AG04450 (cell line): ENCODE results near the gene HLA-DOA. TPM values are rescaled to one million over a fixed set of nuclear protein-coding genes. Genes with fewer than 3 reads are reported as not detected.

Experiments
- CTCF ChIA-PET: fragments of 300-600, 350-600 bp; formaldehyde crosslinking; extraction: SDS; loops from one replicate; lab custom pipeline; 2022; ENCODE audit warnings: antibody characterized with exemption, inconsistent platforms; lab: Charles Lee
- POLR2A ChIA-PET: fragments of 350-600 bp; formaldehyde crosslinking; extraction: SDS; loops from one replicate; lab custom pipeline; 2021; ENCODE audit warnings: antibody characterized with exemption, inconsistent platforms; lab: Yijun Ruan, JAX
- DNase-seq: peaks from one replicate; pipeline ENCODE4 v3.0.0-alpha.2; 2011; ENCODE audit warnings: low read depth, low spot score
- H3K27ac ChIP-seq: one replicate; pipeline ENCODE4 v1.5.1; 2012; ENCODE audit warnings: low read depth, low read length, control low read depth
- H3K27me3 ChIP-seq: one replicate; pipeline ENCODE4 v1.6.0; 2012; ENCODE audit warnings: low read length; ENCODE audit not compliant: control insufficient read depth, insufficient read depth
- H3K4me3 ChIP-seq: 2 replicates; pipeline ENCODE4 v1.5.1; 2011; ENCODE audit warnings: mild to moderate bottlenecking, low read depth, low read length, control low read depth
- H3K9me3 ChIP-seq: 2 replicates; pipeline ENCODE4 v1.5.1; 2012; ENCODE audit warnings: low read length; ENCODE audit not compliant: control insufficient read depth, insufficient read depth
- CTCF ChIP-seq: IDR thresholded peaks from 2 replicates; pipeline ENCODE4 v1.5.1; 2011; ENCODE audit warnings: low read depth, low read length, control low read depth, inconsistent platforms
- polyA plus RNA-seq: library from polyadenylated mRNA; depleted of rRNA; stranded (reverse); fragments of >200 nt; gene quantifications from 2 replicates; pipeline ENCODE4 v1.2.3, GENCODE V29; 2011

Gene HLA-DOA
- polyA plus RNA-seq, 1 experiment: not detected

DNA sequence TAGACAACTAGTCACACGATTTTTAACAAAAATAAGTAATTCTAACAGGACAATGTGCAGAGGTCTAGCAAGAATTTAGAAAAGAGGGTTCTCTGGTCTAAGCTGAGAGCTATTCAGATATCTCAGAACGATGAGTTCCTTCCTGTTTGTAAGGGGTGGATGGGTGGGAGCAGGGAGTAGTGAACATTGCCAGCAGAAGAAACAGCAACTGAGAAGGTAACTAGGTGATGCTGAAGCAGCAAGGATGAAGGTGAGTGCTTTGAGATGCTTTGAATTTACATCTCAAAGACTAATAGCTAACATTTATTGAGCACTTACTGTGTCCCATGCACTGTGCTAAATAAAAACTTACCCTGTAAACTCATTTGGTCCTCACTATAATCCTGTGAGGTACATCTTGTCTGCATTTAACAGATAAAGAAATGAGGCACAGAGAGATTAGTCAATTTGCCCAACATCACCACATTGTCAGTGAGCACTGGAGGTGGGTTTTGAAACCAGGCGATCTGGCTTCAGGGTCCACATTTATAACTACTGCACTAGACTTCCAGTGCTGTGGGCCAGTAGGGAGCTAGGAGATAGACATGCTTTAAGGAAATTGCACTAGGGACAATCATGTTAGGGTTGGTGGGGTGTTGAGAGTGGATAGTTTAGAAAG lies 25.3 kb downstream of the HLA-DOA start:
- no peak overlapping the region for H3K27ac ChIP-seq
- peaks cover 3% of the 10 kb centered on the region for H3K27me3 ChIP-seq
- H3K4me3 ChIP-seq: no peak overlapping the region
- POLR2A ChIA-PET: interaction anchor here (0.5 to 9.4 kb wide), 5 partner anchors 13 to 259 kb away, joined by 3 to 199 read pairs (median 4); partner anchors contain the start of gene BRD2
- no peak for TF ChIP-seq CTCF
- CTCF ChIA-PET: interaction anchor here (0.6 to 6.9 kb wide), 62 partner anchors 9 to 271 kb away, joined by 3 to 252 read pairs (median 7); partner anchors contain the start of genes HLA-DMA, RING1 and TAP2
- no peaks in the 10 kb centered on the region for H3K9me3 ChIP-seq
- no peak for DNase-seq

DNA sequence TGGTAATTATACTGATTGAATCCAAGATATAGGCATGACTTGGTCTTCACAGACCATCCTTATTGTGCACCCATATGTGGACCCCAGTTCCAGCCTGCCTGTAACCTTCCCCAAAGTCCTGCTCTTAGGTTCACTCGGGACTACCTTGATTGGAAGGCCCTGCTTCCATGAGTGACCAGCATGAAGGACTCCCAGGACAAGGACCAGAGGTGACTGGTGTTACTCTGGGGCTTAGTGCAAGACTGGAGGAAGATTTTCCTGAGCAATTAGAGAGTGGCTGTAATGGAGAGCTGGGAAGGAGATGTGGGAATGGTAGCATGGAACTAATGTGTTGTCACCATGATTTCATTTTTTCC lies 25.9 kb downstream of the HLA-DOA start:
- H3K9me3 ChIP-seq: no peaks in the 10 kb centered on the region
- no peak for DNase-seq
- H3K27ac ChIP-seq: no peak overlapping the region
- POLR2A ChIA-PET: interaction anchor here (0.6 to 9.4 kb wide), 3 partner anchors 13 to 50 kb away, joined by 4 to 199 read pairs (median 5); partner anchors contain the start of genes BRD2 and HLA-DOA
- no peak for TF ChIP-seq CTCF
- H3K4me3 ChIP-seq: no peak overlapping the region
- CTCF ChIA-PET: interaction anchor here (0.9 to 6.9 kb wide), 11 partner anchors 13 to 144 kb away, joined by 5 to 252 read pairs (median 31); partner anchors contain the start of genes HLA-DMA and TAP2
- H3K27me3 ChIP-seq: peaks cover 3% of the 10 kb centered on the region

DNA sequence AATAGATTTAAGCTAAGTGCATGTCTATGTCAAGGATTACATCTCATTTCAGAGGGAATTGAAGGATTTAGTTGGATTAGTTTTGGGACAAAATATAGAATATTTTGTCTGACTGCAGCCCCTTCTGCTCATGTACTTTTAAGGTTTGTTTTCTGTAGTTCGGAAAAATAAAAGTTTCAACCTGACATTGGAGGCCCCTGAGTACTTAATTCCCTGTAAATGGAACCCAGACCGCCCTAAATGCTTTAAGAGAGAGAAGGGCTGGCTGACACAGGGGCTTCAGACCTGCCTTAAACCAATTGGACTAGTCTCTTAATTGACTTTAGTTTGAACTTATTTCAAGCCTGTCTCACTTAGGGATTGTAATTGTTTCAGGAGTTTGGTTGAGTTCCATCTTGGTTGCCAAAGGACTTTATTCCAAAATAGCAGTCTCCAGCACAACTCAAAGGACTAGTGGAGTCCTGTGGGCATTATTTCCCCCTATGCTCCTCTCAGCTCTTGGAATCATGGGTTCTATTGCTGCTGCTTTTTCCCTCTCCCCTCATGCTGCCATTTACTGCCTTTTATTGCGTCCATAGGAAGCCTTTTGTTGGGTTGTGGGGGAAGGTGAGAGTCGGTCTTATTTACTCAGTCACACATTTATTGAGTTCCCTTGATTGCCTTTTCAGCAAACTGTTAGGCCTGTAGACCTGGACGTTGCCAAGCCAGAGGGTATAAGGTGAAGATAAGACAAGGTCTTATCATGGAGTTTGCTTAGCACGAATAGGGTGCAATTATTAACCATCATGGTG lies 26.5 kb downstream of the HLA-DOA start:
- DNase-seq: no peak
- POLR2A ChIA-PET: interaction anchor here (0.6 to 9.4 kb wide), 2 partner anchors 12 to 27 kb away, joined by 4 to 199 read pairs; partner anchors contain the start of genes BRD2 and HLA-DOA
- H3K27ac ChIP-seq: peak overlapping the region; percentile 13
- H3K27me3 ChIP-seq: peaks cover 3% of the 10 kb centered on the region
- CTCF ChIA-PET: interaction anchor here (0.9 to 6.9 kb wide), 13 partner anchors 11 to 144 kb away, joined by 4 to 252 read pairs (median 31); partner anchors contain the start of genes HLA-DMA and TAP2
- H3K9me3 ChIP-seq: no peaks in the 10 kb centered on the region
- no peak overlapping the region for H3K4me3 ChIP-seq
- no peak for TF ChIP-seq CTCF

DNA sequence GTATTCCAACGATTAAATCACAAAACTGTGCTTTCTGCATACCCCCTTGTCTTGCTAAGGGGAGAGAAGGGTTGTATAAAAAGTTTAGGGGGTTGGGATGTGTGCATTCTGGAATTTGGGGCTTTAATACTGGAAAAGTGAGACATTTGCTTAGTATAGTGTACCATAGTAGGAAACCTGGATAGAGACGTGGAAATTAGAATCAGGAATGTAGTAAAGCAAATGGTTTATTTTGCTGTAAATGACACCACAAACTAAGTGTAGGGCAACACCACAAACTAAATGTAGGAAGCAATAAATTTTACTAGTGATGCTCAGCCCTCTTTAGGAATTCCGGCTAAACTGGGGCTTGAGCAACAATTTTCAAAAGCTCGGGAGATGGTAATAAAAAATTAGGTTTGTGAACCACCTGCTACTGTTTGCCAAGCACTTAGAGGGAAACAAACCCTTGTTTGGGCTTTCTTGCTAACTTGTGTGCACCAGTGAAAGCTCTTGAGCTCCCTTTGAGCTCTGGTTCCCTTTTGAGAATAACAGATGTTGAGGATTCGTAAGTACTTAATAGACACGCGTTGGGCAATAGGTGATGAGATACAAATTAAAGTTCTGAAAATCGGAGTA lies 27.2 kb downstream of the HLA-DOA start:
- Histone ChIP-seq H3K9me3 (no peaks in the 10 kb centered on the region), H3K27ac (no peak overlapping the region), H3K4me3 (no peak overlapping the region), H3K27me3 (peaks cover 3% of the 10 kb centered on the region)
- CTCF ChIA-PET: interaction anchor here (0.5 to 3.4 kb wide), 6 partner anchors 10 to 164 kb away, joined by 3 to 40 read pairs (median 4); partner anchors contain the start of gene TAP2
- no peak for DNase-seq
- POLR2A ChIA-PET: interaction anchor here (9.4 kb wide), 1 partner anchor 11 kb away, joined by 199 read pairs; the partner anchor contains the start of gene BRD2
- no peak for TF ChIP-seq CTCF
